NT2/D1 (cell line): ENCODE data around the gene AK9.

Experiments
- YY1 ChIP-seq: IDR thresholded peaks from 2 replicates; pipeline ENCODE4 v1.6.1; 2011; ENCODE audit not compliant: insufficient read length, insufficient read depth
- ZNF274 ChIP-seq: IDR thresholded peaks from 2 replicates; pipeline ENCODE4 v1.6.1; 2011; ENCODE audit warnings: mild to moderate bottlenecking, low read depth, low read length

DNA sequence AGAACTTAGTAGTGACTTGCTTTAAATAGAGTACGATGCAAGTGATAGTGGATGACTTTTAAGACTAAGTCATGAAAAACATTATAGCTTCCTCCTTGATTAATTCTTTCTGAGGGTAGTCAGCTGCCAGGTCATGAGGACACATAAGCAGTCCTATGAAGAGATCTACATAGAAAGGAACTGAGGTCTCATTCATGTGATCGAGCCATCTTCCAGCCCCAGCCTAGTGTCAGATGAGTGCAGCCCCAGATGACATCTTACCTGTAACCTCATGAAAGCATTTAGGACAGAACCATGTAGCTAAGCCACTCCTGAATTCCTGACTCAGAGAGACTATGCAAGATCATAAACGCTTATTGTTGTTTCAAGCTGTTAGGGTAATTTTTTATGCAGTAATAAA, 67.7 kb downstream of the AK9 start:
- TF ChIP-seq YY1 (no peak), ZNF274 (no peak)
